GM12878 (cell line): Measurements from ENCODE around the gene TATDN2. TPM values are rescaled to one million over a fixed set of nuclear protein-coding genes. Genes with fewer than 3 reads are reported as not detected.

Experiments
- BCLAF1 ChIP-seq: fragments of 450-650 bp; IDR thresholded peaks from 2 replicates; pipeline ENCODE4 v1.6.1; 2017; ENCODE audit warnings: antibody characterized with exemption, mild to moderate bottlenecking, moderate library complexity
- CREB1 ChIP-seq: IDR thresholded peaks from 2 replicates; pipeline ENCODE4 v1.6.1; 2012; ENCODE audit warnings: low read depth, mild to moderate bottlenecking, inconsistent platforms
- E4F1 ChIP-seq: fragments of 450-650 bp; IDR thresholded peaks from 2 replicates; pipeline ENCODE4 v1.6.1; 2018; ENCODE audit warnings: borderline replicate concordance, mild to moderate bottlenecking; ENCODE audit not compliant: partially characterized antibody
- FOXM1 ChIP-seq: IDR thresholded peaks from 2 replicates; pipeline ENCODE4 v1.6.1; 2012; ENCODE audit warnings: low read depth, mild to moderate bottlenecking, inconsistent platforms, low read length, moderate library complexity
- HDAC6 ChIP-seq: fragments of 200-600 bp; sonication (generic); IDR thresholded peaks from one replicate; pipeline ENCODE4 v1.8.0; 2017; ENCODE audit warnings: antibody characterized with exemption; ENCODE audit not compliant: unreplicated experiment
- HSF1 ChIP-seq: fragments of 150-350 bp; IDR thresholded peaks from 2 replicates; pipeline ENCODE4 v1.6.1; 2014; ENCODE audit warnings: mild to moderate bottlenecking, low read depth, low read length
- IRF4 ChIP-seq: IDR thresholded peaks from 2 replicates; pipeline ENCODE4 v1.6.1; 2011; ENCODE audit warnings: low read depth, low read length
- MAX ChIP-seq: IDR thresholded peaks from 2 replicates; pipeline ENCODE4 v1.6.1; 2012; ENCODE audit warnings: low read depth, low read length, improper control_type of control experiment
- MEF2A ChIP-seq: IDR thresholded peaks from 2 replicates; pipeline ENCODE4 v1.6.1; 2011; ENCODE audit warnings: low read depth, mild to moderate bottlenecking, low read length, moderate library complexity; ENCODE audit not compliant: insufficient read depth
- NFYB ChIP-seq: IDR thresholded peaks from 2 replicates; pipeline ENCODE4 v1.6.1; 2011; ENCODE audit warnings: low read depth, mild to moderate bottlenecking, low read length, improper control_type of control experiment, moderate library complexity; ENCODE audit not compliant: insufficient read depth
- NR2C2 ChIP-seq: IDR thresholded peaks from 2 replicates; pipeline ENCODE4 v1.6.1; 2011; ENCODE audit warnings: borderline replicate concordance, low read depth; ENCODE audit not compliant: control insufficient read depth, insufficient read length
- PRDM15 ChIP-seq: fragments of 450-650 bp; formaldehyde crosslinking; IDR thresholded peaks from 2 replicates; pipeline ENCODE4 v1.4.0; 2020; ENCODE audit warnings: mild to moderate bottlenecking, moderate library complexity
- RB1 ChIP-seq: fragments of 450-650 bp; formaldehyde crosslinking; IDR thresholded peaks from 2 replicates; pipeline ENCODE4 v1.6.1; 2017; ENCODE audit warnings: mild to moderate bottlenecking, borderline replicate concordance
- RUNX3 ChIP-seq: IDR thresholded peaks from 2 replicates; pipeline ENCODE4 v1.6.1; 2012; ENCODE audit warnings: low read length, inconsistent platforms
- SP1 ChIP-seq: IDR thresholded peaks from one replicate; pipeline ENCODE4 v1.6.1; 2011; ENCODE audit warnings: low read depth, low read length
- SREBF2 ChIP-seq: IDR thresholded peaks from 2 replicates; pipeline ENCODE4 v1.6.1; 2012; ENCODE audit warnings: mild to moderate bottlenecking, low read length
- ZBED1 ChIP-seq: IDR thresholded peaks from 2 replicates; pipeline ENCODE4 v1.6.1; 2016; ENCODE audit warnings: borderline replicate concordance
- ZSCAN29 ChIP-seq: fragments of 450-650 bp; IDR thresholded peaks from 2 replicates; pipeline ENCODE4 v1.6.1; 2017; ENCODE audit warnings: mild to moderate bottlenecking, moderate library complexity
- polyA plus RNA-seq, 11 experiments: library from polyadenylated mRNA; depleted of rRNA in 4 of 11; unstranded in 6 of 11; stranded (reverse) in 5 of 11; fragments of >200 nt; fragmentation: Nextera tagmentation in 4 of 11; fragmentation: Illumina TruSeq in 1 of 11; extraction: Ambion mirVana in 4 of 11; extraction: Trizol in 1 of 11; gene quantifications; 1 replicate in 1 of 11; 2 replicates in 10 of 11; pipeline versions ENCODE4 v1.2.1 to v1.2.3, GENCODE V29; 2011 to 2016; ENCODE audit warnings: inconsistent platforms in 2 of 11, missing spikeins in 2 of 11, low read depth in 1 of 11
- total RNA-seq, 4 experiments: library from RNA; depleted of rRNA in 3 of 4; stranded (reverse); fragments of >200 nt in 3 of 4; fragmentation: Illumina TruSeq in 1 of 4; extraction: Trizol in 1 of 4; gene quantifications; 2 replicates each; pipeline versions ENCODE4 v1.2.1 to v1.2.3, GENCODE V29; 2013 to 2021

The TATDN2 gene
- total and polyA plus RNA-seq, 10 of the 15 experiments (the other 5 are each of a cell fraction or from before 2014, with no cell fraction given), result 4.2 to 36.5 (median 15.8) TPM

- TF ChIP-seq E4F1, result no peak
- peak; percentile 87 for TF ChIP-seq RUNX3
- TF ChIP-seq SP1, result no peak
- 0 out of 2 replicates have a peak, but pooled peaks have one; percentile 8 for TF ChIP-seq CREB1
- no peak for TF ChIP-seq BCLAF1
- TF ChIP-seq FOXM1, result no peak
- TF ChIP-seq ZBED1, result no peak
- no peak for TF ChIP-seq HSF1
- no peak for TF ChIP-seq NFYB
- no peak for TF ChIP-seq NR2C2
- TF ChIP-seq HDAC6, result no peak
- no peak for TF ChIP-seq MEF2A
- TF ChIP-seq IRF4, result no peak
- no peak for TF ChIP-seq PRDM15 (CRISPR knock-in tag)
- TF ChIP-seq SREBF2, result no peak
- TF ChIP-seq MAX, result no peak
- TF ChIP-seq RB1, result no peak
- no peak for TF ChIP-seq ZSCAN29
These were observed 24.3 kb upstream of the TATDN2 start (continued) for GRCh38 chr3:10223676-10224639.
